ENCODE data around the gene GAD2.

DNA sequence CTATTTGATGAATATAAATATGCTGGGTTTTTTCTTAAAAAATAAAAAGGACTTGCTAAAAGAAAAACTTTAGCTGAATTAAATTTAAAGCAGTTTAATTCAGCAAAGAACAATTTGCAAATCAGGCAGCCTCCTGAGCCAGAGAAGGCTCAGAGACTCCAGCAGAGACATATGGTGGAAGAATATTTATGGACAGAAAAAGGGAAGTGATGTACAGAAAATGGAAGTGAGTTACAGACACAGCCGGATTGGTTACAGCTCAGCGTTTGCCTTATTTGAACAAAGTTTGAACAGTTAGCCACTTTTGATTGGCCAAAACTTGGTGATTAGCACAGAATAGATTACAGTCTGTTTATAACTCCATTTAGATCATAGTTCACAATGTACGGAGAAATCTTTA lies 110.3 kb downstream of the GAD2 start:
- no peak for TF ChIP-seq CTCF (IDR thresholded peaks at IDR 0.05)
- no peak for TF ChIP-seq POLR2A (IDR thresholded peaks at IDR 0.05)

Measured in Peyer's patch (tissue), 4 donors.